Left lung (tissue), 10 donors: Measurements from ENCODE around the gene IFI27L2. TPM values are rescaled to one million over a fixed set of nuclear protein-coding genes. Genes with fewer than 3 reads are reported as not detected.

Experiments
- ATAC-seq: fragments of 200-7000 bp; cut with Tn5 transposase; one replicate; pipeline ENCODE4 v1.9.1; 2020; ENCODE audit warnings: moderate library complexity
- DNase-seq, 4 donors: peaks; one replicate each; pipeline ENCODE4 v3.0.0-alpha.2; 2013 to 2020
- H3K27ac ChIP-seq, 2 donors: fragments of 200-600 bp; sonication (generic) in 1 of 2; one replicate each; pipeline versions ENCODE4 v1.5.0 to v1.8.0; 2020 to 2021
- H3K27me3 ChIP-seq, 2 donors: fragments of 200-600 bp; sonication (generic) in 1 of 2; one replicate each; pipeline versions ENCODE4 v1.5.0 to v1.8.0; 2020 to 2021
- H3K36me3 ChIP-seq, 2 donors: fragments of 200-600 bp; sonication (generic) in 1 of 2; one replicate each; pipeline versions ENCODE4 v1.5.0 to v1.8.0; 2020 to 2021
- H3K4me1 ChIP-seq, 2 donors: fragments of 200-600 bp; one replicate each; pipeline ENCODE4 v1.8.0; 2021
- H3K4me3 ChIP-seq, 2 donors: fragments of 200-600 bp; sonication (generic) in 1 of 2; one replicate each; pipeline versions ENCODE4 v1.5.0 to v1.8.0; 2020 to 2021; ENCODE audit warnings: mild to moderate bottlenecking in 1 of 2
- H3K9me3 ChIP-seq, 2 donors: fragments of 200-600 bp; sonication (generic) in 1 of 2; one replicate each; pipeline versions ENCODE4 v1.5.0 to v1.8.0; 2020 to 2021
- CTCF ChIP-seq, 2 donors: fragments of 200-600 bp; sonication (generic) in 1 of 2; IDR thresholded peaks; one replicate each; pipeline versions ENCODE4 v1.5.0 to v1.8.0; 2021; ENCODE audit warnings: antibody characterized with exemption in 2 of 2
- intact Hi-C, 2 donors: fragments of 100-400 bp; cut with DNase I; formaldehyde crosslinking; loops; one replicate each; pipeline versions ENCODE4 v1.11.2 to v1.14.2; 2022
- polyA plus RNA-seq, 6 donors: library from polyadenylated mRNA; unstranded; fragments of 120-200 nt; gene quantifications; one replicate each; pipeline ENCODE4 v1.2.1, GENCODE V29; 2013; ENCODE audit not compliant: insufficient read length in 6 of 6
- total RNA-seq, 2 donors: library from RNA; stranded (reverse); fragmentation: NEBNext Ultra II Directional; extraction: Animal tissue kit (Norgen Biotek cat#: 25700); gene quantifications; one replicate each; pipeline ENCODE4 v1.2.1, GENCODE V29; 2021
- donor health status: DM: no; HTN: yes; CAD: no.
- donor health status: DM: no; HTN: no; CAD: no.

Gene IFI27L2
- total and polyA plus RNA-seq, 8 donors, result 30.7 to 59.3 (median 39.5) TPM

DNA sequence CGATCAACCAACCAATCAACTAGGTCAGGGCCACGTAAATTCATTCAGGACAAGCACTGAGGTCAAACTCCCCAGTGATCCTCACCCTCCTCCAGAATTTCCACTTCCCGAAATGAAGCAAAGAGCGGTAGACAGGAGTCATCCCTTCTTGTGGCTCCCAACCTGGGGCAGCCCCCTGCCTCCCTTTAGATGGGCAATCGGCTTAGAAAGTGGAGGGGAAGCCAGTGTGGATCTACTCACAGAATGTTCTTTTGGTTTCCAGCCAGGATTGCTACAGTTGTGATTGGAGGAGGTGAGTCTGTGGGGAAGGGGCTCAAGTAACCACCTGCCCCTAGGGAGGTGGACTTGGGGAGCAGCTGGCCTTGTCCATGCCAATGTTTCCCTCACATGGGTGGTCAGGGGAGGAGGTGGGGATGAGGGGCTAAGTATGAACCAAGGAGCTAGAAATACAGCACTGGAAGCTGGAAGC is 14.8 kb downstream of the IFI27L2 start:
- H3K27me3 ChIP-seq, result no peaks in the 10 kb centered on the region
- H3K4me1 ChIP-seq, result peaks cover 0 to 18% of the 10 kb centered on the region in 2 donors
- TF ChIP-seq CTCF (IDR thresholded peaks at IDR 0.05), result no peak
- ATAC-seq (no peak), DNase-seq (no peak)
- H3K4me3 ChIP-seq, result no peak overlapping the region
- peak overlapping the region; percentile 28 to 64 for H3K27ac ChIP-seq
- H3K36me3 ChIP-seq, result no peaks in the 10 kb centered on the region
- intact Hi-C loops, result no loop called here
- H3K9me3 ChIP-seq, result peaks cover 0 to 9% of the 10 kb centered on the region in 2 donors

GRCh38 chr14:94113908-94114588 is 15.4 kb downstream of the IFI27L2 start:
- intact Hi-C loops, result no loop called here
- no peak for ATAC-seq
- peak overlapping the region in 1 of 2 donors; percentile 47 for H3K4me3 ChIP-seq
- no peaks in the 10 kb centered on the region for H3K27me3 ChIP-seq
- peak overlapping the region; percentile 28 to 64 for H3K27ac ChIP-seq
- peaks cover 0 to 19% of the 10 kb centered on the region in 2 donors for H3K4me1 ChIP-seq
- no peak for DNase-seq
- H3K36me3 ChIP-seq, result no peaks in the 10 kb centered on the region
- peaks cover 0 to 3% of the 10 kb centered on the region in 2 donors for H3K9me3 ChIP-seq
- TF ChIP-seq CTCF (IDR thresholded peaks at IDR 0.05), result no peak

DNA sequence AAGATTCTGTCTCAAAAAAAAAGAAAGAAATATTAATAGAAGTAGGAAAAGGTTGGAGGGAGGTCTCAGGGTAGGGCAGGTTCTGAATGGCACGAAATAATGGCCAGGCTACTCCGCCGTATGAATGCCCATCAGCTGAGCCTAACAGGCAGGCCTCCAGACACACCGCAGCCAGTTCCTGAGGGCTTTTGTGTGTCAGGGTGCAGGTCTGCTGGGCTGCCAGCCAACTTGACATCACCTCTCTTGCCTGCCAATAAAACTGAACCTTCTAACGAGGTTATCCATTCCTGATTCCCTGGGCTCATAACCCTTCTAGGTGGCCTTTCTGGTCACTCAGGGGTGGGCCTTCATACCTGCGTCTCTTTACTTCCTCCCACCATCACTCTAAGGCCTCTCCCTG is 15.9 kb downstream of the IFI27L2 start:
- peaks cover 0 to 19% of the 10 kb centered on the region in 2 donors for H3K4me1 ChIP-seq
- DNase-seq (no peak), ATAC-seq (no peak)
- no peak for TF ChIP-seq CTCF (IDR thresholded peaks at IDR 0.05)
- no peaks in the 10 kb centered on the region for H3K9me3 ChIP-seq
- H3K4me3 ChIP-seq, result peak overlapping the region in 1 of 2 donors; percentile 47
- no peaks in the 10 kb centered on the region for H3K36me3 ChIP-seq
- intact Hi-C loops, result no loop called here
- peak overlapping the region; percentile 28 to 64 for H3K27ac ChIP-seq
- H3K27me3 ChIP-seq, result no peaks in the 10 kb centered on the region

- TF ChIP-seq CTCF (IDR thresholded peaks at IDR 0.05), result no peak
- H3K4me3 ChIP-seq, result peak overlapping the region in 1 of 2 donors; percentile 47
- no peaks in the 10 kb centered on the region for H3K27me3 ChIP-seq
- no peak for DNase-seq
- no peaks in the 10 kb centered on the region for H3K9me3 ChIP-seq
- ATAC-seq, result no peak
- H3K36me3 ChIP-seq, result no peaks in the 10 kb centered on the region
- H3K27ac ChIP-seq, result peak overlapping the region; percentile 28 to 81
- intact Hi-C loops, result no loop called here
- H3K4me1 ChIP-seq, result peaks cover 0 to 19% of the 10 kb centered on the region in 2 donors
Observed at GRCh38 chr14:94113073-94113472, 16.3 kb downstream of the IFI27L2 start.

DNA sequence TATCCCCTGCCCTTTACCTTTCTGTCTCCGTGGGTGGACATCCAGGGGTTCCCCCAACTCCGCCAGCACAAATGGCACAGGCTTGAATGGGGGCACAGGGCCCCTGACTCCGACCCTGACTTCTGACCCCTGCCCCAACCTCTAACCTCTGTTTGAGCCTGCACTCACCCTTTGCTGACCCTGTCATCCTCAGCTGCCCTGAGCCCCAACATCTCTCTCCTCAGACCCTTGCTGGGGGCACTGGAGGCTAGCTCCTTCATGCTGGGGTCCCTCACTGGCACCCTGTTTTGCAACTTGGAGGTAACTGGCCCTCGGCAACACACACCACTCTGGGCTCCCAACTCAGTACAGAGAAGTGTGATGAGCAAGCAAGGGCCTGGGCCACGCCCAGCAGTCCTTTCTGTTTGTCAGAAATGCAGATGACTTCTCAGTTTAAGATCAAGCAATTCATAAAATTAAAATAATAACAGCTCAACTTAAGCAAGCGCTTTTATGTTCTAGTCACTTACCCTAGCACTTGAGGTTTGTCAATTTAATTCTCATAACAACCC is 16.8 kb downstream of the IFI27L2 start:
- no peaks in the 10 kb centered on the region for H3K36me3 ChIP-seq
- peak overlapping the region; percentile 81 to 85 for H3K27ac ChIP-seq
- DNase-seq (no peak), ATAC-seq (no peak)
- intact Hi-C loops, result no loop called here
- TF ChIP-seq CTCF (IDR thresholded peaks at IDR 0.05), result no peak
- H3K4me1 ChIP-seq, result peaks cover 0 to 19% of the 10 kb centered on the region in 2 donors
- H3K4me3 ChIP-seq, result peak overlapping the region in 1 of 2 donors; percentile 47
- no peaks in the 10 kb centered on the region for H3K9me3 ChIP-seq
- no peaks in the 10 kb centered on the region for H3K27me3 ChIP-seq
